ENCODE measurements around the gene CETN2.

- TF ChIP-seq POLR2A (IDR thresholded peaks at IDR 0.05), result no peak
- TF ChIP-seq, protein P1, sequence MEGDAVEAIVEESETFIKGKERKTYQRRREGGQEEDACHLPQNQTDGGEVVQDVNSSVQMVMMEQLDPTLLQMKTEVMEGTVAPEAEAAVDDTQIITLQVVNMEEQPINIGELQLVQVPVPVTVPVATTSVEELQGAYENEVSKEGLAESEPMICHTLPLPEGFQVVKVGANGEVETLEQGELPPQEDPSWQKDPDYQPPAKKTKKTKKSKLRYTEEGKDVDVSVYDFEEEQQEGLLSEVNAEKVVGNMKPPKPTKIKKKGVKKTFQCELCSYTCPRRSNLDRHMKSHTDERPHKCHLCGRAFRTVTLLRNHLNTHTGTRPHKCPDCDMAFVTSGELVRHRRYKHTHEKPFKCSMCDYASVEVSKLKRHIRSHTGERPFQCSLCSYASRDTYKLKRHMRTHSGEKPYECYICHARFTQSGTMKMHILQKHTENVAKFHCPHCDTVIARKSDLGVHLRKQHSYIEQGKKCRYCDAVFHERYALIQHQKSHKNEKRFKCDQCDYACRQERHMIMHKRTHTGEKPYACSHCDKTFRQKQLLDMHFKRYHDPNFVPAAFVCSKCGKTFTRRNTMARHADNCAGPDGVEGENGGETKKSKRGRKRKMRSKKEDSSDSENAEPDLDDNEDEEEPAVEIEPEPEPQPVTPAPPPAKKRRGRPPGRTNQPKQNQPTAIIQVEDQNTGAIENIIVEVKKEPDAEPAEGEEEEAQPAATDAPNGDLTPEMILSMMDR (IDR thresholded peaks at IDR 0.05), result no peak
- no peak for TF ChIP-seq EP300 (IDR thresholded peaks at IDR 0.05)
- no peak for TF ChIP-seq POLR2AphosphoS5 (IDR thresholded peaks at IDR 0.05)
These were observed 5.6 kb downstream of the CETN2 start for GRCh38 chrX:152824841-152825374.
